IMR-90 (cell line): ENCODE data around the gene KRT39. TPM values are rescaled to one million over a fixed set of nuclear protein-coding genes. Genes with fewer than 3 reads are reported as not detected.

Experiments used
- ATAC-seq: fragments of 200-7000 bp; cut with Tn5 transposase; 2 replicates; pipeline ENCODE4 v1.9.1; 2020; ENCODE audit warnings: low read depth, mild to moderate bottlenecking, moderate library complexity
- BruUV-seq: library from RNA; stranded (reverse); fragments of 400-500 nt; replicated peaks from 2 replicates; lab custom pipeline; 2021; lab: Mats Ljungman, UMichigan
- CTCF ChIA-PET: fragments of 300-600 bp; formaldehyde crosslinking; extraction: SDS; loops from one replicate; lab custom pipeline; 2021; ENCODE audit warnings: antibody characterized with exemption; lab: Yijun Ruan, JAX
- POLR2A ChIA-PET: fragments of 300-600 bp; sonication (Branson Sonifier 250); formaldehyde crosslinking; loops from one replicate; lab custom pipeline; 2022; ENCODE audit warnings: antibody characterized with exemption; ENCODE audit not compliant: unreplicated experiment; lab: Charles Lee
- DNase-seq: peaks from one replicate; pipeline ENCODE4 v3.0.0; 2013
- H2AFZ ChIP-seq: replicated peaks from 2 replicates; pipeline ENCODE3; 2013; ENCODE audit warnings: low read length, mild to moderate bottlenecking; ENCODE audit not compliant: poor library complexity
- H2AK5ac ChIP-seq: 2 replicates; pipeline ENCODE4 v1.6.1; 2013; ENCODE audit warnings: low read depth, low read length, inconsistent platforms
- H2AK9ac ChIP-seq: replicated peaks from 2 replicates; pipeline ENCODE3; 2013; ENCODE audit warnings: mild to moderate bottlenecking, low read depth, low read length, moderate library complexity; ENCODE audit not compliant: poor library complexity
- H2BK120ac ChIP-seq: 2 replicates; pipeline ENCODE4 v1.6.1; 2013; ENCODE audit warnings: low read depth, low read length, inconsistent platforms
- H2BK15ac ChIP-seq: 3 replicates; pipeline ENCODE4 v1.6.1; 2013; ENCODE audit warnings: low read depth, low read length, inconsistent platforms
- H2BK20ac ChIP-seq: 2 replicates; pipeline ENCODE4 v1.6.1; 2013; ENCODE audit warnings: low read depth, mild to moderate bottlenecking, inconsistent platforms, low read length, moderate library complexity
- H2BK5ac ChIP-seq: 2 replicates; pipeline ENCODE4 v1.6.1; 2013; ENCODE audit warnings: mild to moderate bottlenecking, low read depth, low read length, inconsistent platforms; ENCODE audit not compliant: poor library complexity, severe bottlenecking
- H3K14ac ChIP-seq: replicated peaks from 2 replicates; pipeline ENCODE4 v1.6.1; 2013; ENCODE audit warnings: low read depth, low read length, inconsistent platforms
- H3K18ac ChIP-seq: 2 replicates; pipeline ENCODE4 v1.6.1; 2013; ENCODE audit warnings: low read depth, low read length, control low read depth
- H3K23ac ChIP-seq: 2 replicates; pipeline ENCODE4 v1.6.1; 2013; ENCODE audit warnings: low read depth, low read length, inconsistent platforms
- H3K27ac ChIP-seq: 2 replicates; pipeline ENCODE4 v1.5.1; 2013; ENCODE audit warnings: mild to moderate bottlenecking, control low read depth, low read length; ENCODE audit not compliant: insufficient read depth
- H3K27me3 ChIP-seq: 2 replicates; pipeline ENCODE4 v1.6.1; 2013; ENCODE audit warnings: low read length; ENCODE audit not compliant: control insufficient read depth, insufficient read depth
- H3K36me3 ChIP-seq: 2 replicates; pipeline ENCODE4 v1.6.1; 2013; ENCODE audit warnings: low read length, mixed read lengths; ENCODE audit not compliant: control insufficient read depth, insufficient read depth
- H3K4ac ChIP-seq: 2 replicates; pipeline ENCODE4 v1.6.1; 2013; ENCODE audit warnings: low read depth, low read length, inconsistent platforms
- H3K4me1 ChIP-seq: 2 replicates; pipeline ENCODE4 v1.6.1; 2013; ENCODE audit warnings: low read length, mixed read lengths; ENCODE audit not compliant: control insufficient read depth, insufficient read depth
- H3K4me2 ChIP-seq: 2 replicates; pipeline ENCODE4 v1.6.1; 2013; ENCODE audit warnings: low read depth, mild to moderate bottlenecking, control low read depth, low read length, moderate library complexity
- H3K4me3 ChIP-seq: 2 replicates; pipeline ENCODE4 v1.5.1; 2013; ENCODE audit warnings: low read depth, mild to moderate bottlenecking, control low read depth, low read length, moderate library complexity; ENCODE audit not compliant: insufficient read depth
- H3K56ac ChIP-seq: 2 replicates; pipeline ENCODE4 v1.6.1; 2013; ENCODE audit warnings: low read length, inconsistent platforms; ENCODE audit not compliant: insufficient read depth; ENCODE audit errors: extremely low read depth
- H3K79me1 ChIP-seq, 2 experiments: 2 replicates each; pipeline ENCODE4 v1.6.1; 2013; ENCODE audit warnings: low read length in 2 of 2, inconsistent platforms in 1 of 2, low read depth in 1 of 2
- H3K9ac ChIP-seq: 2 replicates; pipeline ENCODE4 v1.6.1; 2013; ENCODE audit warnings: low read depth, low read length, control low read depth
- H3K9me1 ChIP-seq: 2 replicates; pipeline ENCODE4 v1.6.1; 2013; ENCODE audit warnings: low read length, inconsistent platforms; ENCODE audit not compliant: insufficient read depth
- H3K9me3 ChIP-seq: 2 replicates; pipeline ENCODE4 v1.6.1; 2013; ENCODE audit warnings: low read length; ENCODE audit not compliant: control insufficient read depth, insufficient read depth
- H4K20me1 ChIP-seq: 2 replicates; pipeline ENCODE4 v1.6.1; 2013; ENCODE audit warnings: low read length, inconsistent platforms; ENCODE audit not compliant: insufficient read depth
- H4K5ac ChIP-seq: 2 replicates; pipeline ENCODE4 v1.6.1; 2013; ENCODE audit warnings: mild to moderate bottlenecking, low read depth, low read length, control low read depth
- H4K8ac ChIP-seq, 2 experiments: 2 replicates each; pipeline ENCODE4 v1.6.1; 2013; ENCODE audit warnings: low read depth in 2 of 2, low read length in 2 of 2, control low read depth in 1 of 2, inconsistent platforms in 1 of 2
- H4K91ac ChIP-seq: 2 replicates; pipeline ENCODE4 v1.6.1; 2013; ENCODE audit warnings: low read depth, low read length, inconsistent platforms; ENCODE audit not compliant: insufficient read depth
- BHLHE40 ChIP-seq: fragments of 150-350 bp; IDR thresholded peaks from 2 replicates; pipeline ENCODE4 v1.6.1; 2016; ENCODE audit warnings: mild to moderate bottlenecking, low read depth, low read length
- CEBPB ChIP-seq: IDR thresholded peaks from 2 replicates; pipeline ENCODE4 v1.6.1; 2012; ENCODE audit warnings: low read depth, low read length, improper control_type of control experiment
- CHD1 ChIP-seq: IDR thresholded peaks from 2 replicates; pipeline ENCODE4 v1.6.1; 2012; ENCODE audit warnings: low read depth, low read length, improper control_type of control experiment
- CTCF ChIP-seq: conservative IDR thresholded peaks from 2 replicates; pipeline ENCODE4 v1.5.1; 2012; ENCODE audit warnings: mild to moderate bottlenecking, low read depth, low read length, improper control_type of control experiment
- MAFK ChIP-seq: IDR thresholded peaks from 2 replicates; pipeline ENCODE4 v1.6.1; 2012; ENCODE audit warnings: low read depth, low read length, improper control_type of control experiment
- MAZ ChIP-seq: IDR thresholded peaks from 2 replicates; pipeline ENCODE4 v1.6.1; 2012; ENCODE audit warnings: low read depth, mild to moderate bottlenecking, low read length, improper control_type of control experiment, moderate library complexity, borderline replicate concordance
- MXI1 ChIP-seq: IDR thresholded peaks from 2 replicates; pipeline ENCODE4 v1.6.1; 2012; ENCODE audit warnings: low read depth, mild to moderate bottlenecking, low read length, moderate library complexity, borderline replicate concordance
- NFE2L2 ChIP-seq: fragments of 150-350 bp; IDR thresholded peaks from 2 replicates; pipeline ENCODE4 v1.6.1; 2016; ENCODE audit warnings: low read depth, mild to moderate bottlenecking, low read length
- RAD21 ChIP-seq: IDR thresholded peaks from 2 replicates; pipeline ENCODE4 v1.6.1; 2012; ENCODE audit warnings: low read length, improper control_type of control experiment
- RCOR1 ChIP-seq: IDR thresholded peaks from 2 replicates; pipeline ENCODE4 v1.6.1; 2012; ENCODE audit warnings: mild to moderate bottlenecking, low read length, improper control_type of control experiment; ENCODE audit not compliant: insufficient replicate concordance
- RFX5 ChIP-seq: IDR thresholded peaks from 2 replicates; pipeline ENCODE4 v1.8.0; 2012; ENCODE audit warnings: low read depth, mild to moderate bottlenecking, low read length, moderate library complexity
- SMC3 ChIP-seq: fragments of 150-350 bp; IDR thresholded peaks from 2 replicates; pipeline ENCODE4 v1.6.1; 2016; ENCODE audit warnings: low read depth, mild to moderate bottlenecking, antibody characterized with exemption, low read length, moderate library complexity
- WGBS, 2 experiments: methylation state at CpG; one replicate each; pipeline versions ENCODE4 v1.1.5 to v1.1.7; 2013; ENCODE audit warnings: missing lambda C conversion rate in 2 of 2; ENCODE audit not compliant: insufficient read length in 1 of 2; ENCODE audit errors: extremely low coverage in 2 of 2; 5-methylcytosine and 5-hydroxymethylcytosine counted together
- dilution Hi-C: fragments of 300-500 bp; cut with HindIII; formaldehyde crosslinking; loops from one replicate; pipeline ENCODE4 v1.14.3; 2018; ENCODE audit warnings: low sequenced_read_pairs; ENCODE audit not compliant: unreplicated experiment
- in situ Hi-C: fragments of 300-500 bp; cut with MboI; formaldehyde crosslinking; loops from 3 replicates; pipeline ENCODE4 v1.14.3; 2019; ENCODE audit warnings: low sequenced_read_pairs, inconsistent platforms, mixed read lengths
- intact Hi-C: fragments of 100-400 bp; cut with micrococcal nuclease; formaldehyde crosslinking; loops from 2 replicates; pipeline ENCODE4 v1.10.0; 2022
- polyA plus RNA-seq, 3 experiments: library from polyadenylated mRNA; depleted of rRNA; stranded (reverse); fragments of >200 nt; gene quantifications; 2 replicates each; pipeline ENCODE4 v1.2.3, GENCODE V29; 2012; ENCODE audit warnings: low replicate concordance in 1 of 3
- total RNA-seq: library from RNA; depleted of rRNA; stranded (reverse); fragments of >200 nt; gene quantifications from 2 replicates; pipeline ENCODE4 v1.2.3, GENCODE V29; 2012
- TF ChIP-seq, protein P1 (sequence below): fragments of 150-350 bp; IDR thresholded peaks from 2 replicates; pipeline ENCODE4 v1.6.1; 2017; ENCODE audit warnings: mild to moderate bottlenecking, antibody characterized with exemption, low read length, low read depth
- TF ChIP-seq, protein P2 (sequence below): fragments of 150-350 bp; IDR thresholded peaks from 2 replicates; pipeline ENCODE4 v1.6.1; 2016; ENCODE audit warnings: low read depth, mild to moderate bottlenecking, low read length, moderate library complexity, borderline replicate concordance

The KRT39 gene
- total and polyA plus RNA-seq, 2 of the 4 experiments (the other 2 are of a cell fraction) = 0.15 TPM; not detected in 1

DNA sequence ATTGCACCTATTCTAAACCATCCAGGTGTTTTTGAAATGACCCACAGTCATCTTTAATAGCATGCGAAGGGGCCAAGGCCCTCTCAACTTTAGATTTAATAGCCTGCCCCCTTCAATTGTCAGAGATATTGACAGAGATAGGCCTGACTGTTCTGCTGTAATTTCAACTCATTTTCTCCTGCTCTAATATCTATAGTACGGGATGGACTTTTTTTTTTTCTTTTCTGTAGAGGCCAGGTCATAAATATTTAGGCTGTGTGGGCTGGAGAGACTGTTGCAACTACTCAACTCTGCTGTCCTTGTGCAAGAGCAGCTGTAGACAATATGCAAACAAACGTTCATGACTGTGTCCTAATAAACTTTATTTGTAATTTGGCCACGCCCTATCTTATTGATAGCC is 57.0 kb downstream of the KRT39 start:
- no TSS peak for BruUV-seq
- peak; percentile 69 for ATAC-seq
- Histone ChIP-seq H3K9ac (peak overlapping the region; percentile 18; the same call in 1 of the 2 replicates), H2AK5ac (peak overlapping the region; percentile 39; the same call in 1 of the 2 replicates), H3K27ac (peak overlapping the region; percentile 15; the same call in 1 of the 2 replicates), H3K4me1 (peaks cover 10% of the 10 kb centered on the region), H2AFZ (no peak overlapping the region), H4K8ac (peak overlapping the region; percentile 77 to 92), H3K14ac (peak overlapping the region; percentile 58; the same call in 1 of the 2 replicates), H3K27me3 (no peaks in the 10 kb centered on the region), H2BK5ac (peak overlapping the region; percentile 99), H4K20me1 (no peaks in the 10 kb centered on the region), H4K5ac (no peak overlapping the region; the same call in 1 of the 2 replicates), H4K91ac (peak overlapping the region; percentile 93), H3K18ac (peak overlapping the region; percentile 99; the same call in 1 of the 2 replicates), H3K23ac (peak overlapping the region; percentile 44; the same call in 1 of the 2 replicates), H3K56ac (peak overlapping the region; percentile 79), H2BK20ac (peak overlapping the region; percentile 79), H3K9me1 (0 out of 2 replicates have a peak, but pooled peaks cover 5% of the 10 kb centered on the region), H2AK9ac (peak overlapping the region; percentile 61), H3K4me3 (no peak overlapping the region), H3K79me1 (no peaks in the 10 kb centered on the region), H2BK15ac (peak overlapping the region; percentile 61; the same call in 2 of the 3 replicates), H3K9me3 (no peaks in the 10 kb centered on the region), H3K4ac (peak overlapping the region; percentile 93; the same call in 1 of the 2 replicates), H3K36me3 (no peaks in the 10 kb centered on the region), H3K4me2 (peak overlapping the region; percentile 16; the same call in 1 of the 2 replicates), H2BK120ac (peak overlapping the region; percentile 91)
- ChIA-PET POLR2A (interaction anchor here (2.3 kb wide), 1 partner anchor 151 kb away, joined by 12 read pairs; the partner anchor contains the start of gene KRTAP2-3), CTCF (interaction anchor here (1.0 to 2.9 kb wide), 7 partner anchors 53 to 640 kb away, joined by 3 to 8 read pairs (median 3); no protein-coding TSS in a partner anchor)
- in situ Hi-C loops (loop anchor here (5.0 to 10.0 kb wide), 4 partner anchors 105 to 753 kb away; no protein-coding TSS in a partner anchor), dilution Hi-C loops (no loop called here), intact Hi-C loops (loop anchor here (1.0 to 2.0 kb wide), 10 partner anchors 53 to 757 kb away; partner anchors contain the start of gene KRTAP2-3)
- peak; percentile 85 for DNase-seq
- WGBS, 2 experiments = no CpG with 5 or more reads among the region's 4 CpGs
- TF ChIP-seq CHD1 (no peak), RCOR1 (no peak), MAFK (no peak), RFX5 (no peak), MAZ (no peak), CEBPB (peak; percentile 97), CTCF (no peak), NFE2L2 (no peak), SMC3 (no peak; the same call in 1 of the 2 replicates), RAD21 (0 out of 2 replicates have a peak, but pooled peaks have one; percentile 5), BHLHE40 (no peak), MXI1 (no peak)
- TF ChIP-seq, protein P1, sequence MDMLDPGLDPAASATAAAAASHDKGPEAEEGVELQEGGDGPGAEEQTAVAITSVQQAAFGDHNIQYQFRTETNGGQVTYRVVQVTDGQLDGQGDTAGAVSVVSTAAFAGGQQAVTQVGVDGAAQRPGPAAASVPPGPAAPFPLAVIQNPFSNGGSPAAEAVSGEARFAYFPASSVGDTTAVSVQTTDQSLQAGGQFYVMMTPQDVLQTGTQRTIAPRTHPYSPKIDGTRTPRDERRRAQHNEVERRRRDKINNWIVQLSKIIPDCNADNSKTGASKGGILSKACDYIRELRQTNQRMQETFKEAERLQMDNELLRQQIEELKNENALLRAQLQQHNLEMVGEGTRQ = no peak
- TF ChIP-seq, protein P2, sequence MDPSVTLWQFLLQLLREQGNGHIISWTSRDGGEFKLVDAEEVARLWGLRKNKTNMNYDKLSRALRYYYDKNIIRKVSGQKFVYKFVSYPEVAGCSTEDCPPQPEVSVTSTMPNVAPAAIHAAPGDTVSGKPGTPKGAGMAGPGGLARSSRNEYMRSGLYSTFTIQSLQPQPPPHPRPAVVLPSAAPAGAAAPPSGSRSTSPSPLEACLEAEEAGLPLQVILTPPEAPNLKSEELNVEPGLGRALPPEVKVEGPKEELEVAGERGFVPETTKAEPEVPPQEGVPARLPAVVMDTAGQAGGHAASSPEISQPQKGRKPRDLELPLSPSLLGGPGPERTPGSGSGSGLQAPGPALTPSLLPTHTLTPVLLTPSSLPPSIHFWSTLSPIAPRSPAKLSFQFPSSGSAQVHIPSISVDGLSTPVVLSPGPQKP = no peak
